ENCODE data around the gene CTDP1. TPM values are rescaled to one million over a fixed set of nuclear protein-coding genes. Genes with fewer than 3 reads are reported as not detected.

The CTDP1 gene
- total RNA-seq, 1 experiment from 2014 or later = 22.5 TPM

GRCh38 chr18:79769698-79770500, 90.3 kb downstream of the CTDP1 start:
- Histone ChIP-seq H3K9me3 (ENCODE audit: low read depth, low read length, poor library complexity, severe bottlenecking) (peaks cover 7% of the 10 kb centered on the region), H3K4me1 (ENCODE audit: insufficient read depth, low read length, poor library complexity, severe bottlenecking) (no peaks in the 10 kb centered on the region), H3K27ac (ENCODE audit: low read depth, low read length, poor library complexity, severe bottlenecking) (no peak overlapping the region), H3K27me3 (replicated peaks; ENCODE audit: insufficient read depth, low read depth, low read length, poor library complexity) (peaks cover 18% of the 10 kb centered on the region), H3K36me3 (ENCODE audit: insufficient read depth, low read length, poor library complexity, severe bottlenecking) (no peaks in the 10 kb centered on the region), H3K4me3 (ENCODE audit: low read depth, low read length, poor library complexity, severe bottlenecking) (no peak overlapping the region)
- TF ChIP-seq CTCF (conservative IDR thresholded peaks at IDR 0.05; ENCODE audit: low read depth, low read length) = no peak
- no peak for TF ChIP-seq EZH2 (IDR thresholded peaks at IDR 0.05; ENCODE audit: borderline replicate concordance, low read depth, low read length, poor library complexity, severe bottlenecking)
- POLR2A ChIA-PET (ENCODE audit: low non-redundant PET) = no interaction called here
- DNase-seq (ENCODE audit: low spot score) = no peak
- BruUV-seq (replicated peaks) = no TSS peak
- intact Hi-C loops (cut with micrococcal nuclease; ENCODE audit: unreplicated experiment) = no loop called here
- CTCF ChIA-PET = no interaction called here

GRCh38 chr18:79770501-79770815, 90.9 kb downstream of the CTDP1 start:
- Histone ChIP-seq H3K36me3 (ENCODE audit: insufficient read depth, low read length, poor library complexity, severe bottlenecking) (no peaks in the 10 kb centered on the region), H3K27me3 (replicated peaks; ENCODE audit: insufficient read depth, low read depth, low read length, poor library complexity) (peaks cover 20% of the 10 kb centered on the region), H3K27ac (ENCODE audit: low read depth, low read length, poor library complexity, severe bottlenecking) (no peak overlapping the region), H3K9me3 (ENCODE audit: low read depth, low read length, poor library complexity, severe bottlenecking) (peaks cover 7% of the 10 kb centered on the region), H3K4me1 (ENCODE audit: insufficient read depth, low read length, poor library complexity, severe bottlenecking) (no peaks in the 10 kb centered on the region), H3K4me3 (ENCODE audit: low read depth, low read length, poor library complexity, severe bottlenecking) (no peak overlapping the region)
- no TSS peak for BruUV-seq (replicated peaks)
- intact Hi-C loops (cut with micrococcal nuclease; ENCODE audit: unreplicated experiment) = no loop called here
- ChIA-PET POLR2A (ENCODE audit: low non-redundant PET) (no interaction called here), CTCF (no interaction called here)
- TF ChIP-seq EZH2 (IDR thresholded peaks at IDR 0.05; ENCODE audit: borderline replicate concordance, low read depth, low read length, poor library complexity, severe bottlenecking) (no peak), CTCF (conservative IDR thresholded peaks at IDR 0.05; ENCODE audit: low read depth, low read length) (no peak)
- DNase-seq (ENCODE audit: low spot score) = no peak

- BruUV-seq (replicated peaks) = no TSS peak
- Histone ChIP-seq H3K27ac (ENCODE audit: low read depth, low read length, poor library complexity, severe bottlenecking) (no peak overlapping the region), H3K9me3 (ENCODE audit: low read depth, low read length, poor library complexity, severe bottlenecking) (peaks cover 7% of the 10 kb centered on the region), H3K4me1 (ENCODE audit: insufficient read depth, low read length, poor library complexity, severe bottlenecking) (no peaks in the 10 kb centered on the region), H3K36me3 (ENCODE audit: insufficient read depth, low read length, poor library complexity, severe bottlenecking) (no peaks in the 10 kb centered on the region), H3K4me3 (ENCODE audit: low read depth, low read length, poor library complexity, severe bottlenecking) (no peak overlapping the region), H3K27me3 (replicated peaks; ENCODE audit: insufficient read depth, low read depth, low read length, poor library complexity) (peaks cover 20% of the 10 kb centered on the region)
- DNase-seq (ENCODE audit: low spot score) = no peak
- ChIA-PET POLR2A (ENCODE audit: low non-redundant PET) (no interaction called here), CTCF (no interaction called here)
- intact Hi-C loops (cut with micrococcal nuclease; ENCODE audit: unreplicated experiment) = no loop called here
- TF ChIP-seq EZH2 (IDR thresholded peaks at IDR 0.05; ENCODE audit: borderline replicate concordance, low read depth, low read length, poor library complexity, severe bottlenecking) = no peak
- no peak for TF ChIP-seq CTCF (conservative IDR thresholded peaks at IDR 0.05; ENCODE audit: low read depth, low read length)
Observed at GRCh38 chr18:79770826-79771225, 91.2 kb downstream of the CTDP1 start.

All from A673 (cell line).